HEK293 (cell line): Measurements from ENCODE around the gene POLR2C.

Experiments used
- CTCF ChIA-PET: fragments of 350-600 bp; formaldehyde crosslinking; extraction: SDS; loops from one replicate; lab custom pipeline; 2021; ENCODE audit warnings: antibody characterized with exemption; lab: Yijun Ruan, JAX
- POLR2A ChIA-PET: fragments of 300-600 bp; formaldehyde crosslinking; extraction: SDS; loops from one replicate; lab custom pipeline; 2020; ENCODE audit warnings: antibody characterized with exemption, inconsistent platforms; lab: Yijun Ruan, JAX
- H3K27ac ChIP-seq: fragments of 200-500 bp; sonication (Bioruptor generic); 2 replicates; pipeline ENCODE4 v1.5.1; 2014; ENCODE audit warnings: low read depth, low read length, control low read depth, inconsistent platforms; ENCODE audit errors: extremely low read depth
- H3K36me3 ChIP-seq, 2 experiments: fragments of 200-500 bp in 1 of 2; sonication (Bioruptor generic) in 1 of 2; 1 replicate in 1 of 2; 2 replicates in 1 of 2; pipeline ENCODE4 v1.5.1; 2014 to 2017; ENCODE audit warnings: inconsistent platforms in 2 of 2, low read length in 2 of 2; ENCODE audit not compliant: control insufficient read depth in 2 of 2, insufficient read depth in 1 of 2
- H3K4me1 ChIP-seq: fragments of 200-500 bp; sonication (Bioruptor generic); 2 replicates; pipeline ENCODE4 v1.5.1; 2014; ENCODE audit warnings: mild to moderate bottlenecking, low read length, inconsistent platforms; ENCODE audit not compliant: control insufficient read depth, insufficient read depth
- H3K4me3 ChIP-seq: 2 replicates; pipeline ENCODE4 v1.5.1; 2011; ENCODE audit warnings: low read depth, mild to moderate bottlenecking, control low read depth, low read length, moderate library complexity
- H3K9me3 ChIP-seq: fragments of 200-500 bp; sonication (Bioruptor generic); 2 replicates; pipeline ENCODE4 v1.5.1; 2014; ENCODE audit warnings: low read depth, low read length, inconsistent platforms; ENCODE audit not compliant: control insufficient read depth, insufficient read depth
- EGR2 ChIP-seq: fragments of 450-650 bp; formaldehyde crosslinking; IDR thresholded peaks from 2 replicates; pipeline ENCODE4 v1.5.1; 2016; ENCODE audit warnings: low read depth, missing biosample characterization, missing genetic modification characterization
- GLI4 ChIP-seq: fragments of 450-650 bp; formaldehyde crosslinking; IDR thresholded peaks from 2 replicates; pipeline ENCODE4 v1.5.1; 2016; ENCODE audit warnings: missing biosample characterization, missing genetic modification characterization
- GLIS1 ChIP-seq: fragments of 450-650 bp; formaldehyde crosslinking; IDR thresholded peaks from 2 replicates; pipeline ENCODE4 v1.5.1; 2016; ENCODE audit warnings: missing biosample characterization, missing genetic modification characterization
- HOXA7 ChIP-seq: sonication (generic); formaldehyde crosslinking; IDR thresholded peaks from 2 replicates; pipeline ENCODE4 v1.8.1; 2022; ENCODE audit warnings: missing genetic modification reagents, borderline replicate concordance
- HOXC10 ChIP-seq: sonication (generic); formaldehyde crosslinking; IDR thresholded peaks from 2 replicates; pipeline ENCODE4 v1.8.1; 2023; ENCODE audit warnings: mild to moderate bottlenecking, missing genetic modification reagents
- KLF9 ChIP-seq: fragments of 450-650 bp; formaldehyde crosslinking; IDR thresholded peaks from 2 replicates; pipeline ENCODE4 v1.5.1; 2016; ENCODE audit warnings: missing biosample characterization, missing genetic modification characterization, low read depth
- PRDM1 ChIP-seq: fragments of 450-650 bp; formaldehyde crosslinking; IDR thresholded peaks from 2 replicates; pipeline ENCODE4; 2016; ENCODE audit warnings: missing biosample characterization, missing genetic modification characterization
- SCRT2 ChIP-seq: fragments of 450-650 bp; formaldehyde crosslinking; IDR thresholded peaks from 2 replicates; pipeline ENCODE4 v1.5.1; 2016; ENCODE audit warnings: missing biosample characterization, missing genetic modification characterization
- ZBTB17 ChIP-seq: fragments of 450-650 bp; formaldehyde crosslinking; IDR thresholded peaks from 2 replicates; pipeline ENCODE4 v1.5.1; 2016; ENCODE audit warnings: missing biosample characterization, missing genetic modification characterization
- ZBTB21 ChIP-seq: fragments of 450-650 bp; formaldehyde crosslinking; IDR thresholded peaks from 2 replicates; pipeline ENCODE4 v1.5.1; 2017; ENCODE audit warnings: missing biosample characterization, missing genetic modification characterization
- ZIC2 ChIP-seq: fragments of 450-650 bp; formaldehyde crosslinking; IDR thresholded peaks from 2 replicates; pipeline ENCODE4 v1.5.1; 2016; ENCODE audit warnings: missing biosample characterization, missing genetic modification characterization
- ZNF121 ChIP-seq: fragments of 450-650 bp; formaldehyde crosslinking; IDR thresholded peaks from 2 replicates; pipeline ENCODE4 v1.5.1; 2016; ENCODE audit warnings: missing biosample characterization, missing genetic modification characterization
- ZNF19 ChIP-seq: fragments of 450-650 bp; formaldehyde crosslinking; IDR thresholded peaks from 2 replicates; pipeline ENCODE4; 2016; ENCODE audit warnings: missing biosample characterization, missing genetic modification characterization, low read depth
- ZNF211 ChIP-seq: fragments of 450-650 bp; formaldehyde crosslinking; IDR thresholded peaks from 2 replicates; pipeline ENCODE4 v1.5.1; 2016; ENCODE audit warnings: low read depth, missing biosample characterization, missing genetic modification characterization
- ZNF223 ChIP-seq: fragments of 450-650 bp; formaldehyde crosslinking; IDR thresholded peaks from 2 replicates; pipeline ENCODE4 v1.5.1; 2016; ENCODE audit warnings: missing biosample characterization, missing genetic modification characterization
- ZNF248 ChIP-seq: fragments of 450-650 bp; formaldehyde crosslinking; IDR thresholded peaks from 2 replicates; pipeline ENCODE4 v1.5.1; 2017; ENCODE audit warnings: missing biosample characterization, missing genetic modification characterization
- ZNF302 ChIP-seq: fragments of 450-650 bp; formaldehyde crosslinking; IDR thresholded peaks from 2 replicates; pipeline ENCODE4 v1.5.1; 2016; ENCODE audit warnings: missing biosample characterization, missing genetic modification characterization, low read depth
- ZNF549 ChIP-seq: fragments of 450-650 bp; IDR thresholded peaks from 2 replicates; pipeline ENCODE4 v1.5.1; 2018; ENCODE audit warnings: missing biosample characterization, missing genetic modification characterization, mild to moderate bottlenecking, inconsistent platforms, moderate library complexity
- ZNF701 ChIP-seq: fragments of 450-650 bp; formaldehyde crosslinking; IDR thresholded peaks from 2 replicates; pipeline ENCODE4 v1.5.1; 2016; ENCODE audit warnings: missing biosample characterization, missing genetic modification characterization
- ZNF830 ChIP-seq: fragments of 450-650 bp; IDR thresholded peaks from 2 replicates; pipeline ENCODE4 v1.5.0; 2018; ENCODE audit warnings: missing biosample characterization, missing genetic modification characterization, low read depth, mild to moderate bottlenecking, moderate library complexity
- ZSCAN4 ChIP-seq: fragments of 450-650 bp; formaldehyde crosslinking; IDR thresholded peaks from 2 replicates; pipeline ENCODE4 v1.5.1; 2017; ENCODE audit warnings: missing biosample characterization, missing genetic modification characterization
- TF ChIP-seq, protein P1 (sequence below): fragments of 450-650 bp; formaldehyde crosslinking; IDR thresholded peaks from 2 replicates; pipeline ENCODE4 v1.5.1; 2017; ENCODE audit warnings: missing biosample characterization, missing genetic modification characterization
- TF ChIP-seq, protein P2 (sequence below): fragments of 450-650 bp; formaldehyde crosslinking; IDR thresholded peaks from 2 replicates; pipeline ENCODE4 v1.5.1; 2016; ENCODE audit warnings: missing biosample characterization, missing genetic modification characterization
- TF ChIP-seq, protein P3 (sequence below): fragments of 450-650 bp; formaldehyde crosslinking; IDR thresholded peaks from 2 replicates; pipeline ENCODE4 v1.5.1; 2017; ENCODE audit warnings: missing biosample characterization, missing genetic modification characterization

The POLR2C gene

GRCh38 chr16:57470711-57471110, 8.2 kb downstream of the POLR2C start:
- H3K27ac ChIP-seq, result no peak overlapping the region
- no peaks in the 10 kb centered on the region for H3K9me3 ChIP-seq
- H3K4me3 ChIP-seq, result no peak overlapping the region
- TF ChIP-seq ZBTB17 (tag by site-specific recombination) (no peak), PRDM1 (tag by site-specific recombination) (no peak), ZNF248 (tag by site-specific recombination) (no peak), ZNF121 (no peak), ZNF701 (tag by site-specific recombination) (no peak), HOXC10 (no peak), HOXA7 (CRISPR knock-in tag) (no peak), ZNF211 (tag by site-specific recombination) (no peak), ZBTB21 (tag by site-specific recombination) (no peak), ZNF549 (no peak)
- POLR2A ChIA-PET, result no interaction called here
- CTCF ChIA-PET, result interaction anchor here (1.1 kb wide), 1 partner anchor 14 kb away, joined by 3 read pairs; no protein-coding TSS in a partner anchor
- H3K4me1 ChIP-seq, result no peaks in the 10 kb centered on the region
- H3K36me3 ChIP-seq, result peaks cover 14 to 94% of the 10 kb centered on the region in 2 experiments

DNA sequence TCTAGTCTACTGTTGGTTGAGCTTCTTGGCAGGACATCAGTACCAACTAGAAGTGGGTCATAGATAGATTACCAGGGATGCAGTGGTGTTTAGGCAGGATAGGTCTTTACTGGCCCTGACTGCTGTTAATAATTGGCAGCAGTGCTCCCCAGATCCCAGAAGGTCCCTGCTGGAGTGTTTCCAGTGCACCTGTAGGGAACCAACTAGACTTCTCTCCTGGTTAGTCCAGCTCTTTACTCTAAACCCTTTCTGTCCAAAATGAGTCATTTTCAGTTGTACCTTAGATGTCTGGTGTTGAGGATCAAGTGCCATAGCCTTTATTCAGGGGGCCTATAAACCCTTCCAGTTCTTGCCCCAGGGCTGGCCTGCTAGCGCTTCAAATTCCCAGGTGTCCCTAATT, 8.7 kb downstream of the POLR2C start:
- ChIA-PET POLR2A (interaction anchor here (2.5 kb wide), 1 partner anchor 9 kb away, joined by 16 read pairs; the partner anchor contains the start of gene POLR2C), CTCF (no interaction called here)
- H3K4me3 ChIP-seq, result no peak overlapping the region
- H3K36me3 ChIP-seq, result peaks cover 14 to 89% of the 10 kb centered on the region in 2 experiments
- TF ChIP-seq GLI4 (tag by site-specific recombination), result no peak
- H3K9me3 ChIP-seq, result no peaks in the 10 kb centered on the region
- H3K27ac ChIP-seq, result no peak overlapping the region
- H3K4me1 ChIP-seq, result no peaks in the 10 kb centered on the region

GRCh38 chr16:57471852-57472664, 9.6 kb downstream of the POLR2C start:
- no peaks in the 10 kb centered on the region for H3K4me1 ChIP-seq
- ChIA-PET POLR2A (interaction anchor here (1.7 to 2.5 kb wide), 2 partner anchors 10 to 25 kb away, joined by 5 to 16 read pairs; partner anchors contain the start of genes CIAPIN1, COQ9 and POLR2C), CTCF (interaction anchor here (3.8 to 4.2 kb wide), 2 partner anchors 10 to 47 kb away, joined by 20 to 24 read pairs; partner anchors contain the start of gene POLR2C)
- TF ChIP-seq EGR2 (tag by site-specific recombination) (no peak), ZNF223 (tag by site-specific recombination) (no peak), ZIC2 (tag by site-specific recombination) (peak; percentile 61), ZNF830 (tag by site-specific recombination) (no peak), GLIS1 (tag by site-specific recombination) (no peak), ZNF211 (tag by site-specific recombination) (no peak), SCRT2 (tag by site-specific recombination) (no peak), HOXC10 (no peak), ZSCAN4 (tag by site-specific recombination) (no peak), KLF9 (tag by site-specific recombination) (no peak), ZNF302 (no peak), ZNF19 (no peak)
- TF ChIP-seq, protein P1, sequence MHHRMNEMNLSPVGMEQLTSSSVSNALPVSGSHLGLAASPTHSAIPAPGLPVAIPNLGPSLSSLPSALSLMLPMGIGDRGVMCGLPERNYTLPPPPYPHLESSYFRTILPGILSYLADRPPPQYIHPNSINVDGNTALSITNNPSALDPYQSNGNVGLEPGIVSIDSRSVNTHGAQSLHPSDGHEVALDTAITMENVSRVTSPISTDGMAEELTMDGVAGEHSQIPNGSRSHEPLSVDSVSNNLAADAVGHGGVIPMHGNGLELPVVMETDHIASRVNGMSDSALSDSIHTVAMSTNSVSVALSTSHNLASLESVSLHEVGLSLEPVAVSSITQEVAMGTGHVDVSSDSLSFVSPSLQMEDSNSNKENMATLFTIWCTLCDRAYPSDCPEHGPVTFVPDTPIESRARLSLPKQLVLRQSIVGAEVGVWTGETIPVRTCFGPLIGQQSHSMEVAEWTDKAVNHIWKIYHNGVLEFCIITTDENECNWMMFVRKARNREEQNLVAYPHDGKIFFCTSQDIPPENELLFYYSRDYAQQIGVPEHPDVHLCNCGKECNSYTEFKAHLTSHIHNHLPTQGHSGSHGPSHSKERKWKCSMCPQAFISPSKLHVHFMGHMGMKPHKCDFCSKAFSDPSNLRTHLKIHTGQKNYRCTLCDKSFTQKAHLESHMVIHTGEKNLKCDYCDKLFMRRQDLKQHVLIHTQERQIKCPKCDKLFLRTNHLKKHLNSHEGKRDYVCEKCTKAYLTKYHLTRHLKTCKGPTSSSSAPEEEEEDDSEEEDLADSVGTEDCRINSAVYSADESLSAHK, result no peak
- TF ChIP-seq, protein P2, sequence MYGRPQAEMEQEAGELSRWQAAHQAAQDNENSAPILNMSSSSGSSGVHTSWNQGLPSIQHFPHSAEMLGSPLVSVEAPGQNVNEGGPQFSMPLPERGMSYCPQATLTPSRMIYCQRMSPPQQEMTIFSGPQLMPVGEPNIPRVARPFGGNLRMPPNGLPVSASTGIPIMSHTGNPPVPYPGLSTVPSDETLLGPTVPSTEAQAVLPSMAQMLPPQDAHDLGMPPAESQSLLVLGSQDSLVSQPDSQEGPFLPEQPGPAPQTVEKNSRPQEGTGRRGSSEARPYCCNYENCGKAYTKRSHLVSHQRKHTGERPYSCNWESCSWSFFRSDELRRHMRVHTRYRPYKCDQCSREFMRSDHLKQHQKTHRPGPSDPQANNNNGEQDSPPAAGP, result no peak
- TF ChIP-seq, protein P3, sequence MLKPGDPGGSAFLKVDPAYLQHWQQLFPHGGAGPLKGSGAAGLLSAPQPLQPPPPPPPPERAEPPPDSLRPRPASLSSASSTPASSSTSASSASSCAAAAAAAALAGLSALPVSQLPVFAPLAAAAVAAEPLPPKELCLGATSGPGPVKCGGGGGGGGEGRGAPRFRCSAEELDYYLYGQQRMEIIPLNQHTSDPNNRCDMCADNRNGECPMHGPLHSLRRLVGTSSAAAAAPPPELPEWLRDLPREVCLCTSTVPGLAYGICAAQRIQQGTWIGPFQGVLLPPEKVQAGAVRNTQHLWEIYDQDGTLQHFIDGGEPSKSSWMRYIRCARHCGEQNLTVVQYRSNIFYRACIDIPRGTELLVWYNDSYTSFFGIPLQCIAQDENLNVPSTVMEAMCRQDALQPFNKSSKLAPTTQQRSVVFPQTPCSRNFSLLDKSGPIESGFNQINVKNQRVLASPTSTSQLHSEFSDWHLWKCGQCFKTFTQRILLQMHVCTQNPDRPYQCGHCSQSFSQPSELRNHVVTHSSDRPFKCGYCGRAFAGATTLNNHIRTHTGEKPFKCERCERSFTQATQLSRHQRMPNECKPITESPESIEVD (tag by site-specific recombination), result peak; percentile 13; the same call in 1 of the 2 replicates
- H3K4me3 ChIP-seq, result no peak overlapping the region
- no peak overlapping the region for H3K27ac ChIP-seq
- no peaks in the 10 kb centered on the region for H3K9me3 ChIP-seq
- peaks cover 9 to 80% of the 10 kb centered on the region in 2 experiments for H3K36me3 ChIP-seq
